Neural cell (in vitro differentiated cells): ENCODE measurements around the gene ZMYND19. TPM values are rescaled to one million over a fixed set of nuclear protein-coding genes. Genes with fewer than 3 reads are reported as not detected.

Experiments used
- H2AFZ ChIP-seq: fragments of 200-600, 300-800 bp; sonication (generic), shearing (Covaris generic); 2 replicates; pipeline ENCODE4 v1.6.0; 2014; ENCODE audit warnings: low read depth, mild to moderate bottlenecking, antibody characterized with exemption, low read length, moderate library complexity
- H3F3A ChIP-seq: fragments of 200-600 bp; shearing (Covaris generic); 2 replicates; pipeline ENCODE4 v1.6.1; 2016; ENCODE audit warnings: mild to moderate bottlenecking, moderate library complexity, mixed read lengths, antibody characterized with exemption, low read length; ENCODE audit not compliant: insufficient read depth, poor library complexity, severe bottlenecking
- H3K27ac ChIP-seq: fragments of 200-600, 300-800 bp; sonication (generic), shearing (Covaris generic); 2 replicates; pipeline ENCODE4 v1.5.1; 2014; ENCODE audit warnings: mild to moderate bottlenecking, low read length, moderate library complexity
- H3K27me3 ChIP-seq: fragments of 300-800, 200-600 bp; sonication (generic), shearing (Covaris generic); 2 replicates; pipeline ENCODE4 v1.6.0; 2014; ENCODE audit warnings: mild to moderate bottlenecking, low read depth, low read length, moderate library complexity; ENCODE audit not compliant: insufficient read depth
- H3K36me3 ChIP-seq: fragments of 300-800, 200-600 bp; sonication (generic), shearing (Covaris generic); 2 replicates; pipeline ENCODE4 v1.5.1; 2014; ENCODE audit warnings: mild to moderate bottlenecking, antibody characterized with exemption, low read length, moderate library complexity; ENCODE audit not compliant: insufficient read depth
- H3K4me2 ChIP-seq: fragments of 300-800, 200-600 bp; sonication (generic), shearing (Covaris generic); 2 replicates; pipeline ENCODE4 v1.6.0; 2014; ENCODE audit warnings: mild to moderate bottlenecking, low read length
- H3K4me3 ChIP-seq: fragments of 300-800, 200-600 bp; sonication (generic), shearing (Covaris generic); 2 replicates; pipeline ENCODE4 v1.5.1; 2014; ENCODE audit warnings: mild to moderate bottlenecking, low read length, moderate library complexity
- H3K79me2 ChIP-seq: fragments of 200-600 bp; shearing (Covaris generic); replicated peaks from 2 replicates; pipeline ENCODE4 v1.6.0; 2014; ENCODE audit warnings: mild to moderate bottlenecking, low read length, moderate library complexity; ENCODE audit not compliant: insufficient read depth
- H3K9ac ChIP-seq: fragments of 300-800, 200-600 bp; sonication (generic), shearing (Covaris generic); 2 replicates; pipeline ENCODE4 v1.6.1; 2016; ENCODE audit warnings: mild to moderate bottlenecking, low read length, mixed read lengths
- H3K9me2 ChIP-seq: fragments of 200-600 bp; shearing (Covaris generic); 2 replicates; pipeline ENCODE4 v1.6.1; 2016; ENCODE audit warnings: mild to moderate bottlenecking, low read length, mixed read lengths; ENCODE audit not compliant: insufficient read depth
- H3K9me3 ChIP-seq: fragments of 200-600, 300-800 bp; sonication (generic), shearing (Covaris generic); 2 replicates; pipeline ENCODE4 v1.6.1; 2016; ENCODE audit warnings: mild to moderate bottlenecking, mixed run types, low read length, moderate library complexity, mixed read lengths
- H4K20me1 ChIP-seq: fragments of 200-600 bp; shearing (Covaris generic); 2 replicates; pipeline ENCODE4 v1.6.1; 2016; ENCODE audit warnings: mild to moderate bottlenecking, mixed run types; ENCODE audit not compliant: insufficient read depth
- CTCF ChIP-seq: fragments of 450-650 bp; IDR thresholded peaks from 2 replicates; pipeline ENCODE4 v1.5.1; 2014; ENCODE audit warnings: antibody characterized with exemption, mild to moderate bottlenecking, moderate library complexity; ENCODE audit not compliant: poor library complexity, severe bottlenecking
- EP300 ChIP-seq: fragments of 450-650 bp; conservative IDR thresholded peaks from 2 replicates; pipeline ENCODE4 v1.6.1; 2014; ENCODE audit warnings: antibody characterized with exemption, mild to moderate bottlenecking, moderate library complexity; ENCODE audit not compliant: poor library complexity, severe bottlenecking
- EZH2 ChIP-seq: fragments of 200-600, 300-800 bp; shearing (Covaris generic), sonication (generic); IDR thresholded peaks from 2 replicates; pipeline ENCODE4 v1.6.1; 2014; ENCODE audit warnings: antibody characterized with exemption, low read length, borderline replicate concordance, mild to moderate bottlenecking; ENCODE audit not compliant: insufficient read depth, poor library complexity, severe bottlenecking
- MXI1 ChIP-seq: fragments of 450-650 bp; conservative IDR thresholded peaks from 2 replicates; pipeline ENCODE4 v1.6.1; 2014; ENCODE audit warnings: antibody characterized with exemption, mild to moderate bottlenecking; ENCODE audit not compliant: poor library complexity, severe bottlenecking
- POLR2AphosphoS5 ChIP-seq: IDR thresholded peaks from 2 replicates; pipeline ENCODE4 v1.6.1; 2012
- RAD21 ChIP-seq: fragments of 450-650 bp; conservative IDR thresholded peaks from 2 replicates; pipeline ENCODE4 v1.6.1; 2014; ENCODE audit warnings: antibody characterized with exemption, mild to moderate bottlenecking, moderate library complexity
- REST ChIP-seq: IDR thresholded peaks from 2 replicates; pipeline ENCODE4 v1.6.1; 2012; ENCODE audit warnings: borderline replicate concordance
- SMC3 ChIP-seq: fragments of 450-650 bp; conservative IDR thresholded peaks from 2 replicates; pipeline ENCODE4 v1.6.1; 2014; ENCODE audit warnings: antibody characterized with exemption, mild to moderate bottlenecking, moderate library complexity; ENCODE audit not compliant: poor library complexity
- TAF1 ChIP-seq: IDR thresholded peaks from 2 replicates; pipeline ENCODE4 v1.6.1; 2012; ENCODE audit warnings: low read depth
- polyA plus RNA-seq: library from polyadenylated mRNA; depleted of rRNA; stranded (reverse); fragments of >200 nt; gene quantifications from 2 replicates; pipeline ENCODE4 v1.2.3, GENCODE V29; 2014

The ZMYND19 gene
- polyA plus RNA-seq, 1 donor from 2014 or later, result 54.8 TPM

GRCh38 chr9:137558127-137558526, 32.2 kb downstream of the ZMYND19 start:
- TF ChIP-seq TAF1 (no peak), EP300 (no peak), RAD21 (no peak), SMC3 (no peak), REST (no peak), MXI1 (no peak), POLR2AphosphoS5 (no peak), EZH2 (no peak), CTCF (no peak)
- no peak overlapping the region for H2AFZ ChIP-seq
- no peak overlapping the region for H3K9ac ChIP-seq
- no peak overlapping the region for H3K27ac ChIP-seq
- no peaks in the 10 kb centered on the region for H3K9me2 ChIP-seq
- no peaks in the 10 kb centered on the region for H3K27me3 ChIP-seq
- no peaks in the 10 kb centered on the region for H4K20me1 ChIP-seq
- no peaks in the 10 kb centered on the region for H3K79me2 ChIP-seq
- H3K9me3 ChIP-seq, result no peaks in the 10 kb centered on the region
- H3K36me3 ChIP-seq, result no peaks in the 10 kb centered on the region
- H3K4me2 ChIP-seq, result no peak overlapping the region
- H3K4me3 ChIP-seq, result no peak overlapping the region
- no peaks in the 10 kb centered on the region for H3F3A ChIP-seq

GRCh38 chr9:137556069-137556838, 34.1 kb downstream of the ZMYND19 start:
- no peak overlapping the region for H2AFZ ChIP-seq
- no peak overlapping the region for H3K27ac ChIP-seq
- TF ChIP-seq SMC3 (no peak), REST (no peak), RAD21 (no peak), POLR2AphosphoS5 (no peak), EZH2 (no peak), CTCF (no peak), TAF1 (no peak), EP300 (no peak), MXI1 (no peak)
- no peaks in the 10 kb centered on the region for H3K79me2 ChIP-seq
- H3K9ac ChIP-seq, result no peak overlapping the region
- H3K9me2 ChIP-seq, result no peaks in the 10 kb centered on the region
- H3F3A ChIP-seq, result no peaks in the 10 kb centered on the region
- no peak overlapping the region for H3K4me3 ChIP-seq
- H3K9me3 ChIP-seq, result no peaks in the 10 kb centered on the region
- H3K4me2 ChIP-seq, result no peak overlapping the region
- H3K36me3 ChIP-seq, result no peaks in the 10 kb centered on the region
- H3K27me3 ChIP-seq, result no peaks in the 10 kb centered on the region
- H4K20me1 ChIP-seq, result no peaks in the 10 kb centered on the region
